Liver (tissue), 9 donors: Measurements from ENCODE around the gene CREB3L1. TPM values are rescaled to one million over a fixed set of nuclear protein-coding genes. Genes with fewer than 3 reads are reported as not detected.

Source experiments
- DNase-seq: peaks from one replicate; pipeline ENCODE4 v3.0.0-alpha.2; 2017; ENCODE audit warnings: low spot score
- H3K27ac ChIP-seq, 2 donors: one replicate each; pipeline ENCODE4 v1.7.0; 2013; ENCODE audit warnings: inconsistent platforms in 2 of 2, low read length in 2 of 2, control low read depth in 1 of 2, low read depth in 1 of 2, mild to moderate bottlenecking in 1 of 2
- H3K27me3 ChIP-seq, 4 donors: one replicate each; pipeline versions ENCODE4 v1.6.1 to v1.7.0; 2013; ENCODE audit warnings: low read length in 3 of 4, inconsistent platforms in 1 of 4, mild to moderate bottlenecking in 1 of 4, moderate library complexity in 1 of 4; ENCODE audit not compliant: control insufficient read depth in 4 of 4, insufficient read depth in 4 of 4
- H3K36me3 ChIP-seq, 4 donors: one replicate each; pipeline versions ENCODE4 v1.6.1 to v1.7.0; 2013; ENCODE audit warnings: low read length in 3 of 4, mild to moderate bottlenecking in 3 of 4, low read depth in 1 of 4, moderate library complexity in 1 of 4; ENCODE audit not compliant: control insufficient read depth in 4 of 4, insufficient read depth in 3 of 4
- H3K4me1 ChIP-seq, 4 donors: one replicate each; pipeline versions ENCODE4 v1.6.1 to v1.7.0; 2013; ENCODE audit warnings: low read length in 3 of 4, mild to moderate bottlenecking in 3 of 4, moderate library complexity in 1 of 4; ENCODE audit not compliant: control insufficient read depth in 4 of 4, insufficient read depth in 4 of 4
- H3K4me3 ChIP-seq, 3 donors: one replicate each; pipeline versions ENCODE4 v1.6.1 to v1.7.0; 2013; ENCODE audit warnings: low read length in 3 of 3, control low read depth in 1 of 3, low read depth in 1 of 3, mild to moderate bottlenecking in 1 of 3
- H3K9ac ChIP-seq, 2 donors: one replicate each; pipeline ENCODE4 v1.7.0; 2013; ENCODE audit warnings: low read length in 2 of 2, mild to moderate bottlenecking in 2 of 2, moderate library complexity in 2 of 2, control low read depth in 1 of 2, low read depth in 1 of 2
- H3K9me3 ChIP-seq, 4 donors: one replicate each; pipeline versions ENCODE4 v1.6.1 to v1.7.0; 2013; ENCODE audit warnings: low read length in 3 of 4; ENCODE audit not compliant: control insufficient read depth in 4 of 4
- CTCF ChIP-seq: fragments of 150-350 bp; IDR thresholded peaks from 2 replicates; pipeline ENCODE4 v1.5.1; 2017; ENCODE audit warnings: improper control_type of control experiment, low read depth, low read length; ENCODE audit not compliant: missing input control
- GABPA ChIP-seq, 2 donors: IDR thresholded peaks in 1 of 2; conservative IDR thresholded peaks in 1 of 2; 2 replicates each; pipeline ENCODE4 v1.6.1; 2016; ENCODE audit warnings: antibody characterized with exemption in 2 of 2, mild to moderate bottlenecking in 1 of 2, moderate library complexity in 1 of 2
- HNF4A ChIP-seq, 2 donors: conservative IDR thresholded peaks; 2 replicates each; pipeline ENCODE4 v1.6.1; 2016; ENCODE audit warnings: antibody characterized with exemption in 2 of 2, mild to moderate bottlenecking in 2 of 2
- HNF4G ChIP-seq: IDR thresholded peaks from 2 replicates; pipeline ENCODE4 v1.6.1; 2016; ENCODE audit warnings: antibody characterized with exemption
- NR2F2 ChIP-seq: IDR thresholded peaks from 2 replicates; pipeline ENCODE4 v1.6.1; 2016; ENCODE audit warnings: antibody characterized with exemption
- RAD21 ChIP-seq, 2 donors: IDR thresholded peaks; 2 replicates each; pipeline ENCODE4 v1.6.1; 2016; ENCODE audit warnings: antibody characterized with exemption in 2 of 2, mild to moderate bottlenecking in 2 of 2
- RXRA ChIP-seq, 2 donors: IDR thresholded peaks; 2 replicates each; pipeline ENCODE4 v1.6.1; 2017 to 2018; ENCODE audit warnings: antibody characterized with exemption in 2 of 2, mild to moderate bottlenecking in 1 of 2
- SP1 ChIP-seq: IDR thresholded peaks from 2 replicates; pipeline ENCODE4 v1.6.1; 2018; ENCODE audit warnings: antibody characterized with exemption, mild to moderate bottlenecking
- TAF1 ChIP-seq: conservative IDR thresholded peaks from 2 replicates; pipeline ENCODE4 v1.6.1; 2016; ENCODE audit warnings: antibody characterized with exemption, mild to moderate bottlenecking
- YY1 ChIP-seq: IDR thresholded peaks from 2 replicates; pipeline ENCODE4 v1.6.1; 2016; ENCODE audit warnings: antibody characterized with exemption, mild to moderate bottlenecking
- ZBTB33 ChIP-seq: IDR thresholded peaks from 2 replicates; pipeline ENCODE4 v1.6.1; 2016; ENCODE audit warnings: antibody characterized with exemption
- WGBS: extraction: QIAGEN DNeasy Blood & Tissue Kit; methylation state at CpG from one replicate; pipeline ENCODE4 v1.1.7; 2013; 5-methylcytosine and 5-hydroxymethylcytosine counted together
- polyA plus RNA-seq, 2 donors: library from polyadenylated mRNA; stranded (reverse) in 1 of 2; unstranded in 1 of 2; fragments of 200-250 nt in 1 of 2; fragments of >200 nt in 1 of 2; fragmentation: Nextera tagmentation in 1 of 2; extraction: Ambion mirVana in 1 of 2; gene quantifications; one replicate each; pipeline versions ENCODE4 v1.2.1 to v1.2.3, GENCODE V29; 2013 to 2015
- total RNA-seq, 2 donors: library from RNA; depleted of rRNA; stranded (reverse); fragments of >200 nt; gene quantifications; one replicate each; pipeline ENCODE4 v1.2.3, GENCODE V29; 2014
- TF ChIP-seq, protein P1 (sequence below): IDR thresholded peaks from 2 replicates; pipeline ENCODE4 v1.6.1; 2016; ENCODE audit warnings: antibody characterized with exemption
- TF ChIP-seq, protein P2 (sequence below): IDR thresholded peaks from 2 replicates; pipeline ENCODE4 v1.6.1; 2016; ENCODE audit warnings: antibody characterized with exemption
- TF ChIP-seq, protein P3 (sequence below): IDR thresholded peaks from 2 replicates; pipeline ENCODE4 v1.6.1; 2016; ENCODE audit warnings: antibody characterized with exemption, mild to moderate bottlenecking
- donor health status: healthy.
- donor health status: healthy.
- donor health status: healthy.
- donor health status: healthy.
- donor health status: healthy.

CREB3L1 gene
- total and polyA plus RNA-seq, 4 donors: 0.14 to 1.3 (median 0.33) TPM

GRCh38 chr11:46247659-46248058, 29.8 kb upstream of the CREB3L1 start:
- 44% methylated on average over 4 of the region's 4 CpGs for WGBS
- Histone ChIP-seq H3K9ac (no peak overlapping the region), H3K4me3 (no peak overlapping the region), H3K4me1 (peaks cover 0 to 12% (median 7%) of the 10 kb centered on the region in 4 donors), H3K36me3 (no peaks in the 10 kb centered on the region), H3K27me3 (peaks cover 0 to 4% (median 0%) of the 10 kb centered on the region in 4 donors), H3K9me3 (no peaks in the 10 kb centered on the region), H3K27ac (no peak overlapping the region)
- DNase-seq: no peak
- TF ChIP-seq YY1: peak; percentile 68
- TF ChIP-seq TAF1: no peak
- TF ChIP-seq RAD21 (IDR thresholded peaks at IDR 0.05): peak; percentile 84 to 90
- TF ChIP-seq SP1: no peak
- TF ChIP-seq, protein P1, sequence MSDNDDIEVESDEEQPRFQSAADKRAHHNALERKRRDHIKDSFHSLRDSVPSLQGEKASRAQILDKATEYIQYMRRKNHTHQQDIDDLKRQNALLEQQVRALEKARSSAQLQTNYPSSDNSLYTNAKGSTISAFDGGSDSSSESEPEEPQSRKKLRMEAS: peak; percentile 41
- no peak for TF ChIP-seq RXRA (IDR thresholded peaks at IDR 0.05)
- TF ChIP-seq CTCF: peak; percentile 55

- no peak overlapping the region for H3K4me3 ChIP-seq
- peaks cover 0 to 6% (median 1%) of the 10 kb centered on the region in 4 donors for H3K4me1 ChIP-seq
- no peaks in the 10 kb centered on the region for H3K9me3 ChIP-seq
- 91% methylated on average over 19 of the region's 19 CpGs for WGBS
- no peak for DNase-seq
- H3K9ac ChIP-seq: no peak overlapping the region
- no peaks in the 10 kb centered on the region for H3K36me3 ChIP-seq
- TF ChIP-seq RXRA (IDR thresholded peaks at IDR 0.05): no peak
- TF ChIP-seq YY1: no peak
- TF ChIP-seq, protein P2, sequence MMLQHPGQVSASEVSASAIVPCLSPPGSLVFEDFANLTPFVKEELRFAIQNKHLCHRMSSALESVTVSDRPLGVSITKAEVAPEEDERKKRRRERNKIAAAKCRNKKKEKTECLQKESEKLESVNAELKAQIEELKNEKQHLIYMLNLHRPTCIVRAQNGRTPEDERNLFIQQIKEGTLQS: no peak
- no peak for TF ChIP-seq CTCF
- TF ChIP-seq NR2F2: no peak
- no peak for TF ChIP-seq HNF4A (conservative IDR thresholded peaks at IDR 0.05)
- TF ChIP-seq, protein P3, sequence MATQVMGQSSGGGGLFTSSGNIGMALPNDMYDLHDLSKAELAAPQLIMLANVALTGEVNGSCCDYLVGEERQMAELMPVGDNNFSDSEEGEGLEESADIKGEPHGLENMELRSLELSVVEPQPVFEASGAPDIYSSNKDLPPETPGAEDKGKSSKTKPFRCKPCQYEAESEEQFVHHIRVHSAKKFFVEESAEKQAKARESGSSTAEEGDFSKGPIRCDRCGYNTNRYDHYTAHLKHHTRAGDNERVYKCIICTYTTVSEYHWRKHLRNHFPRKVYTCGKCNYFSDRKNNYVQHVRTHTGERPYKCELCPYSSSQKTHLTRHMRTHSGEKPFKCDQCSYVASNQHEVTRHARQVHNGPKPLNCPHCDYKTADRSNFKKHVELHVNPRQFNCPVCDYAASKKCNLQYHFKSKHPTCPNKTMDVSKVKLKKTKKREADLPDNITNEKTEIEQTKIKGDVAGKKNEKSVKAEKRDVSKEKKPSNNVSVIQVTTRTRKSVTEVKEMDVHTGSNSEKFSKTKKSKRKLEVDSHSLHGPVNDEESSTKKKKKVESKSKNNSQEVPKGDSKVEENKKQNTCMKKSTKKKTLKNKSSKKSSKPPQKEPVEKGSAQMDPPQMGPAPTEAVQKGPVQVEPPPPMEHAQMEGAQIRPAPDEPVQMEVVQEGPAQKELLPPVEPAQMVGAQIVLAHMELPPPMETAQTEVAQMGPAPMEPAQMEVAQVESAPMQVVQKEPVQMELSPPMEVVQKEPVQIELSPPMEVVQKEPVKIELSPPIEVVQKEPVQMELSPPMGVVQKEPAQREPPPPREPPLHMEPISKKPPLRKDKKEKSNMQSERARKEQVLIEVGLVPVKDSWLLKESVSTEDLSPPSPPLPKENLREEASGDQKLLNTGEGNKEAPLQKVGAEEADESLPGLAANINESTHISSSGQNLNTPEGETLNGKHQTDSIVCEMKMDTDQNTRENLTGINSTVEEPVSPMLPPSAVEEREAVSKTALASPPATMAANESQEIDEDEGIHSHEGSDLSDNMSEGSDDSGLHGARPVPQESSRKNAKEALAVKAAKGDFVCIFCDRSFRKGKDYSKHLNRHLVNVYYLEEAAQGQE: no peak
- no peak for TF ChIP-seq GABPA (IDR thresholded peaks at IDR 0.05 in 1 of 2, conservative IDR thresholded peaks at IDR 0.05 in 1 of 2)
- no peak for TF ChIP-seq RAD21 (IDR thresholded peaks at IDR 0.05)
- TF ChIP-seq ZBTB33: no peak
- no peak for TF ChIP-seq TAF1
- TF ChIP-seq HNF4G: no peak
- peaks cover 0 to 4% (median 0%) of the 10 kb centered on the region in 4 donors for H3K27me3 ChIP-seq
- no peak overlapping the region for H3K27ac ChIP-seq
Measured at GRCh38 chr11:46248289-46249102, 29.0 kb upstream of the CREB3L1 start.
